ENCODE data around the gene PIK3CG.
"Not testable (repeated sequence)": the region's sequence is repeated elsewhere in the genome, so short reads cannot be mapped to it uniquely, and the experiment has no call there.

PIK3CG gene

GRCh38 chr7:106885652-106886051, 20.6 kb downstream of the PIK3CG start:
- no peak for DNase-seq (ENCODE audit: extremely low read depth in 1 of 2, low read depth in 1 of 2)

- no peak for DNase-seq (ENCODE audit: extremely low read depth in 1 of 2, low read depth in 1 of 2)
These were observed 22.3 kb downstream of the PIK3CG start for GRCh38 chr7:106887421-106887820.

GRCh38 chr7:106888204-106888603, 23.1 kb downstream of the PIK3CG start:
- no peak for DNase-seq (ENCODE audit: extremely low read depth in 1 of 2, low read depth in 1 of 2)

GRCh38 chr7:106890952-106891351, 25.9 kb downstream of the PIK3CG start:
- DNase-seq (ENCODE audit: extremely low read depth in 1 of 2, low read depth in 1 of 2) = no peak

GRCh38 chr7:106891548-106892410, 26.7 kb downstream of the PIK3CG start:
- DNase-seq (ENCODE audit: extremely low read depth in 1 of 2, low read depth in 1 of 2) = no peak

GRCh38 chr7:106893591-106893990, 28.5 kb downstream of the PIK3CG start:
- no peak for DNase-seq (ENCODE audit: extremely low read depth in 1 of 2, low read depth in 1 of 2)

GRCh38 chr7:106895246-106895864, 30.3 kb downstream of the PIK3CG start:
- no peak for DNase-seq (ENCODE audit: extremely low read depth in 1 of 2, low read depth in 1 of 2)

GRCh38 chr7:106896231-106896630, 31.1 kb downstream of the PIK3CG start:
- no peak for DNase-seq (ENCODE audit: extremely low read depth in 1 of 2, low read depth in 1 of 2)

GRCh38 chr7:106897553-106897952, 32.5 kb downstream of the PIK3CG start:
- DNase-seq (ENCODE audit: extremely low read depth in 1 of 2, low read depth in 1 of 2) = not testable (repeated sequence)

GRCh38 chr7:106898967-106899366, 33.9 kb downstream of the PIK3CG start:
- not testable (repeated sequence) for DNase-seq (ENCODE audit: extremely low read depth in 1 of 2, low read depth in 1 of 2)

GRCh38 chr7:106901828-106902441, 36.9 kb downstream of the PIK3CG start:
- DNase-seq (ENCODE audit: extremely low read depth in 1 of 2, low read depth in 1 of 2) = no peak

GRCh38 chr7:106905734-106906133, 40.7 kb downstream of the PIK3CG start:
- no peak for DNase-seq (ENCODE audit: extremely low read depth in 1 of 2, low read depth in 1 of 2)

- no peak for DNase-seq (ENCODE audit: extremely low read depth in 1 of 2, low read depth in 1 of 2)
These were observed 46.9 kb downstream of the PIK3CG start for GRCh38 chr7:106911959-106912358.

GRCh38 chr7:106914018-106914607, 49.0 kb downstream of the PIK3CG start:
- no peak for DNase-seq (ENCODE audit: extremely low read depth in 1 of 2, low read depth in 1 of 2)

- no peak for DNase-seq (ENCODE audit: extremely low read depth in 1 of 2, low read depth in 1 of 2)
These were observed 50.3 kb downstream of the PIK3CG start for GRCh38 chr7:106915407-106915806.

GRCh38 chr7:106915873-106916272, 50.8 kb downstream of the PIK3CG start:
- DNase-seq (ENCODE audit: extremely low read depth in 1 of 2, low read depth in 1 of 2) = no peak

GRCh38 chr7:106916679-106917078, 51.6 kb downstream of the PIK3CG start:
- no peak for DNase-seq (ENCODE audit: extremely low read depth in 1 of 2, low read depth in 1 of 2)

- no peak for DNase-seq (ENCODE audit: extremely low read depth in 1 of 2, low read depth in 1 of 2)
These were observed 53.9 kb downstream of the PIK3CG start for GRCh38 chr7:106918991-106919390.

GRCh38 chr7:106924468-106924867, 59.4 kb downstream of the PIK3CG start:
- DNase-seq (ENCODE audit: extremely low read depth in 1 of 2, low read depth in 1 of 2) = not testable (repeated sequence)

GRCh38 chr7:106926892-106927291, 61.8 kb downstream of the PIK3CG start:
- no peak for DNase-seq (ENCODE audit: extremely low read depth in 1 of 2, low read depth in 1 of 2)

- DNase-seq (ENCODE audit: extremely low read depth in 1 of 2, low read depth in 1 of 2) = no peak
These were observed 62.5 kb downstream of the PIK3CG start for GRCh38 chr7:106927536-106927935.

Measured in activated CD8-positive, alpha-beta memory T cell treated with anti-CD3 and anti-CD28 coated beads for 1 hour (primary cell).